Suprapubic skin (tissue), 4 donors: ENCODE results near the gene PRKAG3. TPM values are rescaled to one million over a fixed set of nuclear protein-coding genes. Genes with fewer than 3 reads are reported as not detected.
A peak's percentile ranks its signal among the peaks of the same experiment; 100 is the strongest.

Source experiments
- DNase-seq, 2 donors: peaks; one replicate each; pipeline ENCODE4 v3.0.0-alpha.2; 2019; ENCODE audit warnings: low spot score in 2 of 2
- H3K27ac ChIP-seq: fragments of 200-600 bp; sonication (generic); one replicate; pipeline ENCODE4 v1.5.1; 2019
- H3K27me3 ChIP-seq: fragments of 200-600 bp; sonication (generic); one replicate; pipeline ENCODE4 v1.5.1; 2019
- H3K36me3 ChIP-seq: fragments of 200-600 bp; sonication (generic); one replicate; pipeline ENCODE4 v1.5.1; 2019
- H3K4me1 ChIP-seq: fragments of 200-600 bp; sonication (generic); one replicate; pipeline ENCODE4 v1.5.1; 2019
- H3K4me3 ChIP-seq: fragments of 200-600 bp; sonication (generic); one replicate; pipeline ENCODE4 v1.5.1; 2019; ENCODE audit warnings: mild to moderate bottlenecking
- H3K9me3 ChIP-seq: fragments of 200-600 bp; sonication (generic); one replicate; pipeline ENCODE4 v1.5.1; 2019
- EP300 ChIP-seq: sonication (generic); formaldehyde crosslinking; IDR thresholded peaks from one replicate; pipeline ENCODE4 v1.6.1; 2017; ENCODE audit warnings: antibody characterized with exemption
- POLR2A ChIP-seq, 2 donors: fragments of 450-650 bp; IDR thresholded peaks; one replicate each; pipeline ENCODE4 v1.6.1; 2017; ENCODE audit warnings: antibody characterized with exemption in 2 of 2, mild to moderate bottlenecking in 2 of 2, moderate library complexity in 2 of 2
- POLR2AphosphoS5 ChIP-seq, 3 donors: sonication (generic); formaldehyde crosslinking; IDR thresholded peaks; one replicate each; pipeline ENCODE4 v1.6.1; 2017; ENCODE audit warnings: antibody characterized with exemption in 3 of 3
- WGBS: methylation state at CpG from one replicate; pipeline ENCODE4 v1.1.5; 2018; 5-methylcytosine and 5-hydroxymethylcytosine counted together
- total RNA-seq, 4 donors: library from RNA; depleted of rRNA; stranded (reverse); fragments of >200 nt; gene quantifications; one replicate each; pipeline ENCODE4 v1.1.0, GENCODE V29; 2016
- TF ChIP-seq, protein P1 (sequence below), 2 donors: fragments of 200-600 bp in 1 of 2; fragments of 450-650 bp in 1 of 2; sonication (generic) in 1 of 2; IDR thresholded peaks; one replicate each; pipeline ENCODE4 v1.5.1; 2016 to 2019; ENCODE audit warnings: antibody characterized with exemption in 2 of 2, mild to moderate bottlenecking in 1 of 2, moderate library complexity in 1 of 2

Gene PRKAG3
- total RNA-seq, 4 donors from 2014 or later: 0.26 TPM; not detected in 3

DNA sequence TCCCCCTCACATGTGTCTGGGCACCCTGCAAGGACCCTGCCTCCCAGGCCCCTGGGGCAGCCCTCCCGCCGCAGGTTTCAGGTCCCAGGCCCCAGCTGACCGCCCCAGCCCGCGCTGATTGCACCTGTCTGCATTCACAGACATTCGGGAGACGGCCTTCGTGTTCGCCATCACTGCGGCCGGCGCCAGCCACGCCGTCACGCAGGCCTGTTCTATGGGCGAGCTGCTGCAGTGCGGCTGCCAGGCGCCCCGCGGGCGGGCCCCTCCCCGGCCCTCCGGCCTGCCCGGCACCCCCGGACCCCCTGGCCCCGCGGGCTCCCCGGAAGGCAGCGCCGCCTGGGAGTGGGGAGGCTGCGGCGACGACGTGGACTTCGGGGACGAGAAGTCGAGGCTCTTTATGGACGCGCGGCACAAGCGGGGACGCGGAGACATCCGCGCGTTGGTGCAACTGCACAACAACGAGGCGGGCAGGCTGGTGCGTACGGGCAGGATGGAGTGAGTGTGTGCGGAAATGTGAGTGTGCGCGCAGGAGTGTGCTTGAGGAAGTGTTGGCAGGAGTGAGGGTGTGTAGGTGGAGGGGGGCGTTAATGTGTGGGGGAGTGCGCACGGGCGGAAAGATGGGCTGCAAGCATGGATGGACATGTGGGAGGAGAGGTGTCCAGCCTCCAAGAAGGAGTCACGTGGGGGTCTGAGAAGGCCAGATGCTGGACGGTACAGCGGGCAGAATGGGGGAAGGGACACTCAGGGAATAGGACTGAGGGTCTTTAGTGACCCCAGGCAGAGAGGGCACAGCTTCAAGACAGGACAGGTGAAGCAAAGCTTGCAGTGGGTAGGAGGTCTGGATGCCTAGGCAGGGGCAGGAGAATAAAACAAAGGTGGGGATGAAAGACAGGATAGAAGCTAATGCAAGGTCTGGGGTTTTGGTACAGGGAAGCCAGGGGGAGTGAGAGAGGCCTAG lies 40.0 kb upstream of the PRKAG3 start:
- DNase-seq: no peak
- H3K4me3 ChIP-seq: peak overlapping the region; percentile 30
- 51% methylated on average over 44 of the region's 60 CpGs for WGBS

DNA sequence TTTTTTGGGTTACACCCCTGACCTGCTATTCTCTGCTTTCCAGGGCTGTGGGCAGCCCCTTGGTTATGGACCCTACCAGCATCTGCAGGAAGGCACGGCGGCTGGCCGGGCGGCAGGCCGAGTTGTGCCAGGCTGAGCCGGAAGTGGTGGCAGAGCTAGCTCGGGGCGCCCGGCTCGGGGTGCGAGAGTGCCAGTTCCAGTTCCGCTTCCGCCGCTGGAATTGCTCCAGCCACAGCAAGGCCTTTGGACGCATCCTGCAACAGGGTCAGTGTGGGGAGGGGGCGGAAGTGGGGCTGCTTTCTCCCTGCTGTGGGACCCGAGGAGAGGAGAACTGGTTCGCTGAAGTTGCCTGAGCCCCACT lies 39.4 kb upstream of the PRKAG3 start:
- no peak overlapping the region for H3K27ac ChIP-seq
- peaks cover 13% of the 10 kb centered on the region for H3K4me1 ChIP-seq
- no peaks in the 10 kb centered on the region for H3K9me3 ChIP-seq
- no peaks in the 10 kb centered on the region for H3K36me3 ChIP-seq
- DNase-seq: no peak
- peak overlapping the region; percentile 30 for H3K4me3 ChIP-seq
- WGBS: 70% methylated on average over 14 of the region's 18 CpGs
- TF ChIP-seq, protein P1, sequence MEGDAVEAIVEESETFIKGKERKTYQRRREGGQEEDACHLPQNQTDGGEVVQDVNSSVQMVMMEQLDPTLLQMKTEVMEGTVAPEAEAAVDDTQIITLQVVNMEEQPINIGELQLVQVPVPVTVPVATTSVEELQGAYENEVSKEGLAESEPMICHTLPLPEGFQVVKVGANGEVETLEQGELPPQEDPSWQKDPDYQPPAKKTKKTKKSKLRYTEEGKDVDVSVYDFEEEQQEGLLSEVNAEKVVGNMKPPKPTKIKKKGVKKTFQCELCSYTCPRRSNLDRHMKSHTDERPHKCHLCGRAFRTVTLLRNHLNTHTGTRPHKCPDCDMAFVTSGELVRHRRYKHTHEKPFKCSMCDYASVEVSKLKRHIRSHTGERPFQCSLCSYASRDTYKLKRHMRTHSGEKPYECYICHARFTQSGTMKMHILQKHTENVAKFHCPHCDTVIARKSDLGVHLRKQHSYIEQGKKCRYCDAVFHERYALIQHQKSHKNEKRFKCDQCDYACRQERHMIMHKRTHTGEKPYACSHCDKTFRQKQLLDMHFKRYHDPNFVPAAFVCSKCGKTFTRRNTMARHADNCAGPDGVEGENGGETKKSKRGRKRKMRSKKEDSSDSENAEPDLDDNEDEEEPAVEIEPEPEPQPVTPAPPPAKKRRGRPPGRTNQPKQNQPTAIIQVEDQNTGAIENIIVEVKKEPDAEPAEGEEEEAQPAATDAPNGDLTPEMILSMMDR (IDR thresholded peaks at IDR 0.05): no peak
- TF ChIP-seq POLR2AphosphoS5 (IDR thresholded peaks at IDR 0.05) (no peak), POLR2A (IDR thresholded peaks at IDR 0.05) (no peak), EP300 (no peak)
- H3K27me3 ChIP-seq: peaks cover 68% of the 10 kb centered on the region

More for the DNA sequence above, 40.0 kb upstream of the PRKAG3 start:
- H3K27ac ChIP-seq: no peak overlapping the region
- H3K36me3 ChIP-seq: no peaks in the 10 kb centered on the region
- no peaks in the 10 kb centered on the region for H3K9me3 ChIP-seq
- H3K27me3 ChIP-seq: peaks cover 69% of the 10 kb centered on the region
- TF ChIP-seq EP300: no peak
- TF ChIP-seq, protein P1 (IDR thresholded peaks at IDR 0.05): no peak
- TF ChIP-seq POLR2AphosphoS5 (IDR thresholded peaks at IDR 0.05): no peak
- TF ChIP-seq POLR2A (IDR thresholded peaks at IDR 0.05): no peak
- peaks cover 12% of the 10 kb centered on the region for H3K4me1 ChIP-seq

DNA sequence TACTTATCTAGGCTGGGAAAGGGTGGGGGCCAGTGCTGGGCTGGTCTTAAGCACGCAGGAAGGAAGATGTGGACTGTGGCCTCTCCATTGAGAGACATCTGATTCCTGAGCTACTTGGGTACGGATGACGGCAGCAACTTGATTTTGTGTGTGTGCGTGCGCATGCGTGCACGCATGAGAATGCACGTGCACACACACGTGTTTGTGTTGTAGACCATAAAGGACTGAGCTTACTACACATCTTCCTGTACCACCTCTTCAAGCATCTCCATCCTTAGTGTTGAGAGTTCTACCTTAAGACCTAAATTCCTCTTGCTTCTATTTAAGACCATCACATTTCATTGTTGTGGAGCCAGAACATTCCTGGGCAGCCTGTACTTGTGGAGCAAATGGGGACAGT lies 37.5 kb upstream of the PRKAG3 start:
- DNase-seq: no peak
- Histone ChIP-seq H3K27me3 (peaks cover 77% of the 10 kb centered on the region), H3K4me3 (no peak overlapping the region), H3K36me3 (no peaks in the 10 kb centered on the region), H3K4me1 (peaks cover 24% of the 10 kb centered on the region), H3K9me3 (no peaks in the 10 kb centered on the region), H3K27ac (no peak overlapping the region)
- TF ChIP-seq POLR2A (IDR thresholded peaks at IDR 0.05) (no peak), EP300 (no peak), POLR2AphosphoS5 (IDR thresholded peaks at IDR 0.05) (no peak)
- TF ChIP-seq, protein P1 (IDR thresholded peaks at IDR 0.05): no peak
- WGBS: 86% methylated on average over 9 of the region's 9 CpGs

DNA sequence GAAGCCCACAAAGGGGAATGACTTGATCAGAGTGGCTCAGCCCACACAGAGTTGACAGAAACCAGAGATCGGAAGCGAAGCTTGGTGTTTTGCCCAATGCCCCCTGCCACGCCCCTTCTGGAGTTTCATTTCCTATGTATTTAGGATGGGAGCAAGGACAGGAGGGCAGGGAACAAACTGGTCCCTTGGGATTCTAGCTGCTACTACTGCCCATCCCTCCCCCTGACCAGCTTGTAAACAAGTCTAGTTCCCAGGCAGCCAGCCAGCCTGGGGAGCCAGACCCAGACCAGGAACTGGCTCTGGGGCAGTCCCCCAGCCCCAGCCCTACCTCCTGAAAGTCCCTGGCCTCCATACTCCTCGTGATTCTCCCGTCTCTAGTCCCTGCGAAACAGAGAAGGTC lies 36.3 kb upstream of the PRKAG3 start:
- no peaks in the 10 kb centered on the region for H3K36me3 ChIP-seq
- no peak overlapping the region for H3K4me3 ChIP-seq
- DNase-seq: no peak
- H3K4me1 ChIP-seq: peaks cover 24% of the 10 kb centered on the region
- TF ChIP-seq, protein P1 (IDR thresholded peaks at IDR 0.05): no peak
- TF ChIP-seq EP300: no peak
- TF ChIP-seq POLR2A (IDR thresholded peaks at IDR 0.05): no peak
- no peak for TF ChIP-seq POLR2AphosphoS5 (IDR thresholded peaks at IDR 0.05)
- 54% methylated on average over 6 of the region's 6 CpGs for WGBS
- H3K9me3 ChIP-seq: no peaks in the 10 kb centered on the region
- H3K27me3 ChIP-seq: peaks cover 71% of the 10 kb centered on the region
- no peak overlapping the region for H3K27ac ChIP-seq

DNA sequence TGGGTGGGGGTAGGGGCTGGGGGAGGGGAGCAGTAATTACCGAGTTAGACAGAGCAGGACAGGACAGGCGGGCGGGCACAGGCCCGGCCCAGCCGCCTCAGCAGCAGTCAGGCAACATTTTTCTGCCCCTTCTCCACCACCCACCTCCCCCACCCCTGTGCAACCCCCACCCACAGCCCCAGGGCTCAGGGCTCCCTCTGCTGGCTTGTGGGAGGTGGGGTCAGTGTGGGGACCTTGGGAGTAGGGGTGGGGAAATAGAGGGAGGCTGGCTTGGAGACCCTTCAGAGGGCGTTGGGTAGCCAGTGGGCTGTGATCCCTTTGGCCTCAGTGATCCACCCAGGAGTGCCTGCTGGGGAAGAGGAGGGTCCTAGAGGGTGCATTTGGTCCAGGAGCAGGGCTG lies 34.4 kb upstream of the PRKAG3 start:
- H3K36me3 ChIP-seq: no peaks in the 10 kb centered on the region
- H3K27me3 ChIP-seq: peaks cover 71% of the 10 kb centered on the region
- no peak overlapping the region for H3K27ac ChIP-seq
- no peak for DNase-seq
- TF ChIP-seq, protein P1 (IDR thresholded peaks at IDR 0.05): no peak
- no peak for TF ChIP-seq POLR2AphosphoS5 (IDR thresholded peaks at IDR 0.05)
- TF ChIP-seq POLR2A (IDR thresholded peaks at IDR 0.05): no peak
- TF ChIP-seq EP300: no peak
- peaks cover 17% of the 10 kb centered on the region for H3K4me1 ChIP-seq
- no peak overlapping the region for H3K4me3 ChIP-seq
- H3K9me3 ChIP-seq: no peaks in the 10 kb centered on the region
- 36% methylated on average over 6 of the region's 6 CpGs for WGBS
